GM12878 (cell line): Measurements from ENCODE around the gene PDCD11. TPM values are rescaled to one million over a fixed set of nuclear protein-coding genes. Genes with fewer than 3 reads are reported as not detected.

Experiments used
- ATAC-seq: fragments of 200-7000 bp; cut with Tn5 transposase; 3 replicates; pipeline ENCODE4 v1.9.1; 2020; ENCODE audit warnings: mild to moderate bottlenecking, moderate library complexity
- BruUV-seq: library from RNA; stranded (reverse); fragments of 400-500 nt; replicated peaks from 2 replicates; lab custom pipeline; 2021; lab: Mats Ljungman, UMichigan
- CTCF ChIA-PET: fragments of 300-600 bp; sonication (Branson Sonifier 250); formaldehyde crosslinking; extraction: SDS; loops from one replicate; lab custom pipeline; 2021; ENCODE audit warnings: inconsistent platforms; lab: Yijun Ruan, JAX
- POLR2A ChIA-PET: fragments of 350-600 bp; formaldehyde crosslinking; extraction: SDS; loops from one replicate; lab custom pipeline; 2021; ENCODE audit warnings: inconsistent platforms; lab: Charles Lee
- RAD21 ChIA-PET: fragments of 300-600 bp; sonication (Branson Sonifier 250); formaldehyde crosslinking; loops from one replicate; lab custom pipeline; 2023; ENCODE audit warnings: antibody characterized with exemption; ENCODE audit not compliant: unreplicated experiment; lab: Charles Lee
- SMC1A ChIA-PET: fragments of 300-600 bp; sonication (Branson Sonifier 250); formaldehyde crosslinking; loops from one replicate; lab custom pipeline; 2023; ENCODE audit not compliant: unreplicated experiment, uncharacterized antibody; lab: Charles Lee
- DNase-seq: peaks from one replicate; pipeline ENCODE4 v3.0.0-alpha.2; 2011; ENCODE audit warnings: low read depth, low spot score
- FAIRE-seq: peaks from 3 replicates; lab custom pipeline; 2011; peaks lifted over from hg19 to GRCh38; lab: Jason Lieb, UNC
- H2AFZ ChIP-seq: 2 replicates; pipeline ENCODE4 v1.6.0; 2011; ENCODE audit warnings: low read depth, low read length, control low read depth; ENCODE audit not compliant: control insufficient read depth
- H3K27ac ChIP-seq: 2 replicates; pipeline ENCODE4 v1.5.1; 2011; ENCODE audit warnings: control low read depth; ENCODE audit not compliant: control insufficient read depth, insufficient read depth
- H3K27me3 ChIP-seq, 2 experiments: replicated peaks in 1 of 2; 2 replicates each; pipeline versions ENCODE4 v1.6.0 to v1.6.1; 2011; ENCODE audit warnings: low read length in 1 of 2; ENCODE audit not compliant: control insufficient read depth in 2 of 2, insufficient read depth in 2 of 2
- H3K36me3 ChIP-seq, 2 experiments: 2 replicates each; pipeline ENCODE4 v1.5.1; 2011; ENCODE audit warnings: low read length in 1 of 2; ENCODE audit not compliant: control insufficient read depth in 2 of 2, insufficient read depth in 2 of 2
- H3K4me1 ChIP-seq: 2 replicates; pipeline ENCODE4 v1.6.1; 2011; ENCODE audit warnings: mild to moderate bottlenecking, low read length, moderate library complexity, mixed read lengths; ENCODE audit not compliant: control insufficient read depth, insufficient read depth
- H3K4me2 ChIP-seq: 2 replicates; pipeline ENCODE4 v1.6.0; 2011; ENCODE audit warnings: control low read depth; ENCODE audit not compliant: control insufficient read depth, insufficient read depth
- H3K4me3 ChIP-seq: fragments of 200-600 bp; sonication (generic); 2 replicates; pipeline ENCODE4 v1.5.1; 2016
- H3K79me2 ChIP-seq: 2 replicates; pipeline ENCODE4 v1.6.0; 2011; ENCODE audit warnings: low read length; ENCODE audit not compliant: control insufficient read depth, insufficient read depth
- H3K9ac ChIP-seq: 2 replicates; pipeline ENCODE4 v1.8.0; 2011; ENCODE audit warnings: low read length, control low read depth, mixed read lengths; ENCODE audit not compliant: control insufficient read depth, insufficient read depth
- H3K9me3 ChIP-seq: replicated peaks from 3 replicates; pipeline ENCODE4 v1.5.1; 2011; ENCODE audit warnings: mild to moderate bottlenecking, low read length; ENCODE audit not compliant: control insufficient read depth, insufficient read depth
- H4K20me1 ChIP-seq: 2 replicates; pipeline ENCODE4 v1.6.0; 2011; ENCODE audit not compliant: control insufficient read depth, insufficient read depth
- ASH2L ChIP-seq: fragments of 300-600, 200-600 bp; sonication (generic); IDR thresholded peaks from 2 replicates; pipeline ENCODE4 v1.6.1; 2017; ENCODE audit warnings: low read depth, mild to moderate bottlenecking, borderline replicate concordance
- BMI1 ChIP-seq: fragments of 450-650 bp; IDR thresholded peaks from 2 replicates; pipeline ENCODE4 v1.6.1; 2016; ENCODE audit warnings: mild to moderate bottlenecking, moderate library complexity, borderline replicate concordance
- CBX3 ChIP-seq: fragments of 200-600 bp; sonication (generic); IDR thresholded peaks from 2 replicates; pipeline ENCODE4 v1.6.1; 2016; ENCODE audit warnings: low read depth, borderline replicate concordance
- CBX5 ChIP-seq: sonication (generic); IDR thresholded peaks from 2 replicates; pipeline ENCODE4 v1.6.1; 2016; ENCODE audit warnings: low read depth, moderate library complexity, mild to moderate bottlenecking, inconsistent platforms
- DPF2 ChIP-seq: fragments of 450-650 bp; IDR thresholded peaks from 2 replicates; pipeline ENCODE4 v1.6.1; 2017; ENCODE audit warnings: mild to moderate bottlenecking
- GABPA ChIP-seq: IDR thresholded peaks from 2 replicates; pipeline ENCODE4 v1.6.1; 2014; ENCODE audit warnings: antibody characterized with exemption, low read depth, mild to moderate bottlenecking, inconsistent platforms
- RB1 ChIP-seq: fragments of 450-650 bp; formaldehyde crosslinking; IDR thresholded peaks from 2 replicates; pipeline ENCODE4 v1.6.1; 2017; ENCODE audit warnings: mild to moderate bottlenecking, borderline replicate concordance
- TCF3 ChIP-seq: IDR thresholded peaks from 2 replicates; pipeline ENCODE4 v1.6.1; 2012; ENCODE audit warnings: low read depth, mild to moderate bottlenecking, low read length, borderline replicate concordance; ENCODE audit not compliant: insufficient read depth
- WGBS: methylation state at CpG from one replicate; pipeline ENCODE4 v1.1.6; 2016; ENCODE audit warnings: low lambda C conversion rate; ENCODE audit not compliant: insufficient replicate concordance, insufficient coverage; ENCODE audit errors: missing lambda C conversion rate; 5-methylcytosine and 5-hydroxymethylcytosine counted together
- in situ Hi-C: fragments of 300-500 bp; cut with MboI; formaldehyde crosslinking; loops from 9 replicates; pipeline ENCODE4 v1.14.3; 2018; ENCODE audit warnings: mixed read lengths
- intact Hi-C: fragments of 100-400 bp; cut with micrococcal nuclease; formaldehyde crosslinking; loops from one replicate; pipeline ENCODE4 v1.14.2; 2022; ENCODE audit not compliant: unreplicated experiment
- polyA plus RNA-seq, 11 experiments: library from polyadenylated mRNA; depleted of rRNA in 4 of 11; unstranded in 6 of 11; stranded (reverse) in 5 of 11; fragments of >200 nt; fragmentation: Nextera tagmentation in 4 of 11; fragmentation: Illumina TruSeq in 1 of 11; extraction: Ambion mirVana in 4 of 11; extraction: Trizol in 1 of 11; gene quantifications; 1 replicate in 1 of 11; 2 replicates in 10 of 11; pipeline versions ENCODE4 v1.2.1 to v1.2.3, GENCODE V29; 2011 to 2016; ENCODE audit warnings: inconsistent platforms in 2 of 11, missing spikeins in 2 of 11, low read depth in 1 of 11
- total RNA-seq, 4 experiments: library from RNA; depleted of rRNA in 3 of 4; stranded (reverse); fragments of >200 nt in 3 of 4; fragmentation: Illumina TruSeq in 1 of 4; extraction: Trizol in 1 of 4; gene quantifications; 2 replicates each; pipeline versions ENCODE4 v1.2.1 to v1.2.3, GENCODE V29; 2013 to 2021
- TF ChIP-seq, protein P1 (sequence below): IDR thresholded peaks from 2 replicates; pipeline ENCODE4 v1.6.1; 2012; ENCODE audit warnings: low read depth, low read length, improper control_type of control experiment
- TF ChIP-seq, protein P2 (sequence below): IDR thresholded peaks from 2 replicates; pipeline ENCODE4 v1.6.1; 2012; ENCODE audit warnings: low read depth, low read length, improper control_type of control experiment
- TF ChIP-seq, protein P3 (sequence below): fragments of 450-650 bp; formaldehyde crosslinking; IDR thresholded peaks from 2 replicates; pipeline ENCODE4 v1.4.0; 2022; ENCODE audit warnings: mild to moderate bottlenecking, moderate library complexity
- TF ChIP-seq, protein P4 (sequence below): fragments of 450-650 bp; IDR thresholded peaks from 2 replicates; pipeline ENCODE4 v1.6.1; 2018; ENCODE audit warnings: mild to moderate bottlenecking, low read depth, moderate library complexity; ENCODE audit not compliant: partially characterized antibody

Gene PDCD11
- total and polyA plus RNA-seq, 10 of the 15 experiments (the other 5 are each of a cell fraction or from before 2014, with no cell fraction given): 13.9 to 69.7 (median 44.8) TPM

DNA sequence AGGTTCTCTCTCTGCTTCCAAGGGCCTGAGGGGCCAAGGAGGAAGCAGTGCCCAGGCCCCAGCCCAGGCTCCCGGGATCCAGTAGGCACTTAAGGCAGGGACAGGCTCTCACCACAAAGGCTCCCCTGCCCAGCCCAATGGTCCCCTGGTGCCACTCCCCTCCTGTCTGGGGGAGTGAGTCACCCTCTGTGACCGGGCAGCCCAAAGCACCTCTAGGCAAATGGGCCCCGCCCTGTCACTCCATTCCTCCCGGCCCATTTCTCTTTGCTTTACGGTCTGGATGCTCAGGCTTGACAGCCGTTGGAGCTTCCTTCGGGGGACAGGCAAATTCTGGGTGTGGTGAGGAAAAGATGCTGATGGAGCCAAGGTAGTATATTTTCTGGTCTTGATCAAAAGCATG is 82.7 kb downstream of the PDCD11 start, which contains the start of gene CALHM3:
TSS of gene CALHM3 (minus strand) at position 106 of the 400 bp plus-strand sequence. CDS start 208 bp downstream, outside the sequence.
- TF ChIP-seq GABPA (no peak), BMI1 (no peak), DPF2 (no peak), CBX5 (no peak), ASH2L (no peak), RB1 (no peak), CBX3 (no peak), TCF3 (no peak)
- TF ChIP-seq, protein P1, sequence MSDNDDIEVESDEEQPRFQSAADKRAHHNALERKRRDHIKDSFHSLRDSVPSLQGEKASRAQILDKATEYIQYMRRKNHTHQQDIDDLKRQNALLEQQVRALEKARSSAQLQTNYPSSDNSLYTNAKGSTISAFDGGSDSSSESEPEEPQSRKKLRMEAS: no peak
- TF ChIP-seq, protein P2, sequence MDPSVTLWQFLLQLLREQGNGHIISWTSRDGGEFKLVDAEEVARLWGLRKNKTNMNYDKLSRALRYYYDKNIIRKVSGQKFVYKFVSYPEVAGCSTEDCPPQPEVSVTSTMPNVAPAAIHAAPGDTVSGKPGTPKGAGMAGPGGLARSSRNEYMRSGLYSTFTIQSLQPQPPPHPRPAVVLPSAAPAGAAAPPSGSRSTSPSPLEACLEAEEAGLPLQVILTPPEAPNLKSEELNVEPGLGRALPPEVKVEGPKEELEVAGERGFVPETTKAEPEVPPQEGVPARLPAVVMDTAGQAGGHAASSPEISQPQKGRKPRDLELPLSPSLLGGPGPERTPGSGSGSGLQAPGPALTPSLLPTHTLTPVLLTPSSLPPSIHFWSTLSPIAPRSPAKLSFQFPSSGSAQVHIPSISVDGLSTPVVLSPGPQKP: no peak
- TF ChIP-seq, protein P3, sequence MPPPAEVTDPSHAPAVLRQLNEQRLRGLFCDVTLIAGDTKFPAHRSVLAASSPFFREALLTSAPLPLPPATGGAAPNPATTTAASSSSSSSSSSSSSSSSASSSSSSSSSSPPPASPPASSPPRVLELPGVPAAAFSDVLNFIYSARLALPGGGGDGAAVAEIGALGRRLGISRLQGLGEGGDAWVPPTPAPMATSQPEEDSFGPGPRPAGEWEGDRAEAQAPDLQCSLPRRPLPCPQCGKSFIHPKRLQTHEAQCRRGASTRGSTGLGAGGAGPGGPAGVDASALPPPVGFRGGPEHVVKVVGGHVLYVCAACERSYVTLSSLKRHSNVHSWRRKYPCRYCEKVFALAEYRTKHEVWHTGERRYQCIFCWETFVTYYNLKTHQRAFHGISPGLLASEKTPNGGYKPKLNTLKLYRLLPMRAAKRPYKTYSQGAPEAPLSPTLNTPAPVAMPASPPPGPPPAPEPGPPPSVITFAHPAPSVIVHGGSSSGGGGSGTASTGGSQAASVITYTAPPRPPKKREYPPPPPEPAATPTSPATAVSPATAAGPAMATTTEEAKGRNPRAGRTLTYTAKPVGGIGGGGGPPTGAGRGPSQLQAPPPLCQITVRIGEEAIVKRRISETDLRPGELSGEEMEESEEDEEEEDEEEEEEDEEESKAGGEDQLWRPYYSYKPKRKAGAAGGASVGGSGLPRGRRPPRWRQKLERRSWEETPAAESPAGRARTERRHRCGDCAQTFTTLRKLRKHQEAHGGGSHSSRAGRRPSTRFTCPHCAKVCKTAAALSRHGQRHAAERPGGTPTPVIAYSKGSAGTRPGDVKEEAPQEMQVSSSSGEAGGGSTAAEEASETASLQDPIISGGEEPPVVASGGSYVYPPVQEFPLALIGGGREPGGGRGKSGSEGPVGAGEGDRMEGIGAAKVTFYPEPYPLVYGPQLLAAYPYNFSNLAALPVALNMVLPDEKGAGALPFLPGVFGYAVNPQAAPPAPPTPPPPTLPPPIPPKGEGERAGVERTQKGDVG: no peak
- TF ChIP-seq, protein P4, sequence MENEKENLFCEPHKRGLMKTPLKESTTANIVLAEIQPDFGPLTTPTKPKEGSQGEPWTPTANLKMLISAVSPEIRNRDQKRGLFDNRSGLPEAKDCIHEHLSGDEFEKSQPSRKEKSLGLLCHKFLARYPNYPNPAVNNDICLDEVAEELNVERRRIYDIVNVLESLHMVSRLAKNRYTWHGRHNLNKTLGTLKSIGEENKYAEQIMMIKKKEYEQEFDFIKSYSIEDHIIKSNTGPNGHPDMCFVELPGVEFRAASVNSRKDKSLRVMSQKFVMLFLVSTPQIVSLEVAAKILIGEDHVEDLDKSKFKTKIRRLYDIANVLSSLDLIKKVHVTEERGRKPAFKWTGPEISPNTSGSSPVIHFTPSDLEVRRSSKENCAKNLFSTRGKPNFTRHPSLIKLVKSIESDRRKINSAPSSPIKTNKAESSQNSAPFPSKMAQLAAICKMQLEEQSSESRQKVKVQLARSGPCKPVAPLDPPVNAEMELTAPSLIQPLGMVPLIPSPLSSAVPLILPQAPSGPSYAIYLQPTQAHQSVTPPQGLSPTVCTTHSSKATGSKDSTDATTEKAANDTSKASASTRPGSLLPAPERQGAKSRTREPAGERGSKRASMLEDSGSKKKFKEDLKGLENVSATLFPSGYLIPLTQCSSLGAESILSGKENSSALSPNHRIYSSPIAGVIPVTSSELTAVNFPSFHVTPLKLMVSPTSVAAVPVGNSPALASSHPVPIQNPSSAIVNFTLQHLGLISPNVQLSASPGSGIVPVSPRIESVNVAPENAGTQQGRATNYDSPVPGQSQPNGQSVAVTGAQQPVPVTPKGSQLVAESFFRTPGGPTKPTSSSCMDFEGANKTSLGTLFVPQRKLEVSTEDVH: no peak
- TF ChIP-seq, all 136 proteins: peak for 0
- FAIRE-seq (no peak), ATAC-seq (no peak), DNase-seq (no peak)
- H3K9me3 ChIP-seq: no peaks in the 10 kb centered on the region
- BruUV-seq: no TSS peak
- ChIA-PET RAD21 (interaction anchor here (1.2 kb wide), 1 partner anchor 64 kb away, joined by 3 read pairs; no protein-coding TSS in a partner anchor), SMC1A (interaction anchor here (3.2 kb wide), 1 partner anchor 62 kb away, joined by 32 read pairs; no protein-coding TSS in a partner anchor), POLR2A (interaction anchor here (0.6 kb wide), 1 partner anchor 325 kb away, joined by 8 read pairs; no protein-coding TSS in a partner anchor), CTCF (interaction anchor here (0.6 to 10.6 kb wide), 4 partner anchors 31 to 412 kb away, joined by 3 to 195 read pairs (median 83); partner anchors contain the start of gene CALHM2)
- H3K9ac ChIP-seq: no peak within 1 kb of the TSS
- H3K4me2 ChIP-seq: no peak within 1 kb of the TSS
- in situ Hi-C loops: loop anchor here (5.0 kb wide), 1 partner anchor 62 kb away; no protein-coding TSS in a partner anchor
- no peaks in the 10 kb centered on the region for H3K79me2 ChIP-seq
- no peaks in the 10 kb centered on the region for H3K36me3 ChIP-seq
- no peak within 1 kb of the TSS for H3K4me3 ChIP-seq
- 20% methylated on average over 7 of the region's 7 CpGs for WGBS
- peaks cover 7% of the 10 kb centered on the region for H3K4me1 ChIP-seq
- no peaks in the 10 kb centered on the region for H4K20me1 ChIP-seq
- H3K27me3 ChIP-seq: no peaks in the 10 kb centered on the region
- H3K27ac ChIP-seq: no peak within 1 kb of the TSS
- intact Hi-C loops: no loop called here
- H2AFZ ChIP-seq: no peak within 1 kb of the TSS
